Thoracic aorta (tissue), 2 donors: ENCODE results near the gene LKAAEAR1. TPM values are rescaled to one million over a fixed set of nuclear protein-coding genes. Genes with fewer than 3 reads are reported as not detected.

Experiments
- ATAC-seq: fragments of 150-250 bp; one replicate; pipeline ENCODE4 v1.8.0; 2017; ENCODE audit warnings: low read depth; ENCODE audit not compliant: insufficient number of reproducible peaks, low FRiP score
- DNase-seq: peaks from one replicate; pipeline ENCODE4 v3.0.0-alpha.2; 2020; ENCODE audit warnings: low spot score
- H3K27ac ChIP-seq, 2 donors: fragments of 200-600 bp; sonication (generic); 1 replicate in 1 of 2; 2 replicates in 1 of 2; pipeline ENCODE4 v1.5.1; 2016; ENCODE audit warnings: mild to moderate bottlenecking in 2 of 2, moderate library complexity in 2 of 2
- H3K27me3 ChIP-seq: fragments of 200-600 bp; sonication (generic); replicated peaks from 2 replicates; pipeline ENCODE4 v1.6.0; 2016; ENCODE audit warnings: mild to moderate bottlenecking; ENCODE audit not compliant: insufficient read depth
- H3K36me3 ChIP-seq: fragments of 200-600 bp; sonication (generic); one replicate; pipeline ENCODE4 v1.5.1; 2016
- H3K4me1 ChIP-seq, 2 donors: fragments of 200-600 bp; sonication (generic); 1 replicate in 1 of 2; 2 replicates in 1 of 2; pipeline versions ENCODE4 v1.5.1 to v1.6.0; 2016; ENCODE audit warnings: low read depth in 2 of 2, mild to moderate bottlenecking in 1 of 2; ENCODE audit not compliant: control insufficient read depth in 1 of 2
- H3K4me3 ChIP-seq: fragments of 200-600 bp; sonication (generic); 2 replicates; pipeline ENCODE4 v1.5.1; 2016; ENCODE audit warnings: mild to moderate bottlenecking
- H3K9me3 ChIP-seq: fragments of 200-600 bp; sonication (generic); 2 replicates; pipeline ENCODE4 v1.5.1; 2016
- CTCF ChIP-seq: fragments of 200-600 bp; sonication (generic); IDR thresholded peaks from one replicate; pipeline ENCODE4 v1.5.1; 2019; ENCODE audit warnings: antibody characterized with exemption
- total RNA-seq, 2 donors: library from RNA; depleted of rRNA; stranded (reverse); fragments of >200 nt; gene quantifications; one replicate each; pipeline versions ENCODE4 v1.1.0 to v1.2.3, GENCODE V29; 2016

Gene LKAAEAR1
- total RNA-seq, 2 donors from 2014 or later: not detected

- no peak for DNase-seq
- Histone ChIP-seq H3K36me3 (no peaks in the 10 kb centered on the region), H3K9me3 (no peaks in the 10 kb centered on the region), H3K4me3 (no peak overlapping the region), H3K4me1 (no peaks in the 10 kb centered on the region), H3K27ac (no peak overlapping the region), H3K27me3 (no peaks in the 10 kb centered on the region)
- no peak for TF ChIP-seq CTCF
- no peak for ATAC-seq
Observed at GRCh38 chr20:64055893-64056638, 28.1 kb downstream of the LKAAEAR1 start.

- H3K27ac ChIP-seq: peak overlapping the region in 1 of 2 donors; percentile 21
- TF ChIP-seq CTCF: no peak
Observed at GRCh38 chr20:64055396-64055892, 28.8 kb downstream of the LKAAEAR1 start.

GRCh38 chr20:64053841-64054661, 30.1 kb downstream of the LKAAEAR1 start:
- TF ChIP-seq CTCF: no peak
- no peaks in the 10 kb centered on the region for H3K36me3 ChIP-seq
- no peak for DNase-seq
- peaks cover 0 to 5% of the 10 kb centered on the region in 2 donors for H3K4me1 ChIP-seq
- ATAC-seq: no peak
- no peaks in the 10 kb centered on the region for H3K27me3 ChIP-seq
- H3K9me3 ChIP-seq: no peaks in the 10 kb centered on the region
- H3K27ac ChIP-seq: no peak overlapping the region
- H3K4me3 ChIP-seq: no peak overlapping the region

More at GRCh38 chr20:64055396-64055892, 28.8 kb downstream of the LKAAEAR1 start:
- no peak for ATAC-seq
- Histone ChIP-seq H3K36me3 (no peaks in the 10 kb centered on the region), H3K4me3 (no peak overlapping the region), H3K9me3 (no peaks in the 10 kb centered on the region), H3K4me1 (no peaks in the 10 kb centered on the region), H3K27me3 (no peaks in the 10 kb centered on the region)
- no peak for DNase-seq

- Histone ChIP-seq H3K27ac (no peak overlapping the region), H3K27me3 (no peaks in the 10 kb centered on the region), H3K4me3 (no peak overlapping the region), H3K36me3 (no peaks in the 10 kb centered on the region), H3K4me1 (peaks cover 0 to 10% of the 10 kb centered on the region in 2 donors), H3K9me3 (no peaks in the 10 kb centered on the region)
- no peak for ATAC-seq
- DNase-seq: no peak
- no peak for TF ChIP-seq CTCF
Observed at GRCh38 chr20:64052987-64053840, 31.0 kb downstream of the LKAAEAR1 start.
